Measurements from ENCODE around the gene HGF. TPM values are rescaled to one million over a fixed set of nuclear protein-coding genes. Genes with fewer than 3 reads are reported as not detected.

Gene HGF
- total and polyA plus RNA-seq, 10 of the 15 experiments (the other 5 are each of a cell fraction or from before 2014, with no cell fraction given): 0.10 to 1.7 (median 0.99) TPM

DNA sequence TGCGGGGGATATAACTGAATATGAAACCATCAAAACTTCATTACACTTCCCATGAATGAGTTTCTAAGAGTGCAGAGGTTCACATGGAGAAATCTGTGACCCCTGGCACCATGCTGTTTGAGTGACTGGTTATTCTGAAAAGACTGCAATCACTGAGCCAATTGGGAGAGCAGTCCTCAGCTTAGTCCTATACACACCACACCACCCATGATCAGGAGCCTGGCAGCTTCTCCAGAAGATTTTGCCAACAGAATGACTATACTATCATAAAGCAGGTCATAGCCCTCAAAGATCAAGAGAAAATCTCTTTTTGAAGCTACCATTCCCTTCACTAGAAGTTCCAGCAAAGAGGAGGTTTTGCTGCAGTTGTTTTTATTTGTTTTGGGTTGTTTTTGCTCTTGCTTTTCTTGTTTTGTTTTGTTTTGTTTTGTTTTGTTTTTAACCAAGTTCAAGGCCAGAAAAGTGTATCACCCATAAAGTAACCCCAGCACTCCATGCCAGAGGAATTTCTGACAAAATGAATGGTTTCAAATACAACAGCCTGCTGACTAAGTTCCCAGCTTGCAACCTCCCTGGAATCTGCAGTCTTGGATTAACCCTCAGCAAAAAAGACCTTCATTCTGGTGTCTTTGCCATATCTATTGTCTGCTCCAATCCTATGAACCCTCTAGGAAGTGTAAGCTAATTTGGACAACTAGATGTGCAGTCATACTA lies 19.7 kb upstream of the HGF start (continued):
- TF ChIP-seq ZNF592 (IDR thresholded peaks at IDR 0.05) (no peak), NFYB (IDR thresholded peaks at IDR 0.05; ENCODE audit: insufficient read depth, low read depth, low read length) (no peak), SPI1 (IDR thresholded peaks at IDR 0.05; ENCODE audit: borderline replicate concordance, insufficient read depth, low read depth, low read length) (no peak), POU2F2 (IDR thresholded peaks at IDR 0.05; ENCODE audit: borderline replicate concordance, low read depth, low read length) (no peak)

GRCh38 chr7:81788246-81788645 lies 18.4 kb upstream of the HGF start:
- ChIA-PET POLR2A (no interaction called here), CTCF (interaction anchor here (1.1 to 2.0 kb wide), 3 partner anchors 10 to 16 kb away, joined by 3 to 10 read pairs (median 4); no protein-coding TSS in a partner anchor), RAD21 (ENCODE audit: unreplicated experiment) (no interaction called here), SMC1A (ENCODE audit: uncharacterized antibody, unreplicated experiment) (interaction anchor here (1.5 kb wide), 1 partner anchor 31 kb away, joined by 3 read pairs; no protein-coding TSS in a partner anchor)
- no peaks in the 10 kb centered on the region for H3K4me1 ChIP-seq (ENCODE audit: control insufficient read depth, insufficient read depth, low read length)
- WGBS (ENCODE audit: insufficient coverage, insufficient replicate concordance, low lambda C conversion rate, missing lambda C conversion rate): 43% methylated on average over 8 of the region's 8 CpGs
- DNase-seq (ENCODE audit: low read depth, low spot score) (no peak), FAIRE-seq (no peak), ATAC-seq (no peak)
- no peaks in the 10 kb centered on the region for H3K27me3 ChIP-seq (replicated peaks in 1 of 2; ENCODE audit: control insufficient read depth in 2 of 2, insufficient read depth in 2 of 2, low read length in 1 of 2)
- no peaks in the 10 kb centered on the region for H3K79me2 ChIP-seq (ENCODE audit: control insufficient read depth, insufficient read depth, low read length)
- no peak overlapping the region for H3K9ac ChIP-seq (ENCODE audit: control insufficient read depth, insufficient read depth, low read length)
- no TSS peak for BruUV-seq (replicated peaks)
- no peaks in the 10 kb centered on the region for H4K20me1 ChIP-seq (ENCODE audit: control insufficient read depth, insufficient read depth)
- intact Hi-C loops (cut with micrococcal nuclease; ENCODE audit: unreplicated experiment): no loop called here
- H3K27ac ChIP-seq (ENCODE audit: control insufficient read depth, insufficient read depth): no peak overlapping the region
- in situ Hi-C loops (cut with MboI): no loop called here
- no peaks in the 10 kb centered on the region for H3K9me3 ChIP-seq (replicated peaks; ENCODE audit: control insufficient read depth, insufficient read depth, low read length)
- no peak overlapping the region for H3K4me2 ChIP-seq (ENCODE audit: control insufficient read depth, insufficient read depth)
- H2AFZ ChIP-seq (ENCODE audit: control insufficient read depth, low read depth, low read length): no peak overlapping the region
- H3K36me3 ChIP-seq (ENCODE audit: control insufficient read depth in 2 of 2, insufficient read depth in 2 of 2, low read length in 1 of 2): no peaks in the 10 kb centered on the region
- H3K4me3 ChIP-seq: no peak overlapping the region
- TF ChIP-seq MEF2B (IDR thresholded peaks at IDR 0.05; ENCODE audit: partially characterized antibody, poor library complexity, severe bottlenecking) (no peak), ZBTB4 (CRISPR knock-in tag; IDR thresholded peaks at IDR 0.05) (no peak), ASH2L (IDR thresholded peaks at IDR 0.05; ENCODE audit: borderline replicate concordance, low read depth) (no peak), YY1 (IDR thresholded peaks at IDR 0.05; ENCODE audit: low read depth, low read length) (no peak), BCL3 (IDR thresholded peaks at IDR 0.05; ENCODE audit: borderline replicate concordance, insufficient read depth, low read depth, low read length, poor library complexity, severe bottlenecking) (no peak), SP1 (IDR thresholded peaks at IDR 0.05; ENCODE audit: low read depth, low read length) (no peak), RUNX3 (IDR thresholded peaks at IDR 0.05; ENCODE audit: low read length) (no peak), RBBP5 (conservative IDR thresholded peaks at IDR 0.05) (no peak), SMARCA5 (IDR thresholded peaks at IDR 0.05) (no peak)

All from GM12878 (cell line).